IPS-18a (cell line): ENCODE measurements around the gene SRGN.

Source experiments
- H3K27ac ChIP-seq: one replicate; pipeline ENCODE4 v1.5.1; 2013; ENCODE audit warnings: low read length
- H3K27me3 ChIP-seq: one replicate; pipeline ENCODE4 v1.6.1; 2013; ENCODE audit warnings: mild to moderate bottlenecking, low read length; ENCODE audit not compliant: control insufficient read depth, insufficient read depth
- H3K36me3 ChIP-seq: one replicate; pipeline ENCODE4 v1.6.1; 2013; ENCODE audit warnings: low read depth, low read length; ENCODE audit not compliant: control insufficient read depth
- H3K4me1 ChIP-seq: one replicate; pipeline ENCODE4 v1.6.1; 2013; ENCODE audit warnings: low read depth, low read length; ENCODE audit not compliant: control insufficient read depth
- H3K4me3 ChIP-seq: one replicate; pipeline ENCODE4 v1.5.1; 2013; ENCODE audit warnings: low read length
- H3K9ac ChIP-seq: one replicate; pipeline ENCODE4 v1.6.1; 2013; ENCODE audit warnings: mild to moderate bottlenecking, low read length, moderate library complexity
- H3K9me3 ChIP-seq: one replicate; pipeline ENCODE4 v1.6.1; 2013; ENCODE audit warnings: low read depth, low read length; ENCODE audit not compliant: control insufficient read depth

Gene SRGN

DNA sequence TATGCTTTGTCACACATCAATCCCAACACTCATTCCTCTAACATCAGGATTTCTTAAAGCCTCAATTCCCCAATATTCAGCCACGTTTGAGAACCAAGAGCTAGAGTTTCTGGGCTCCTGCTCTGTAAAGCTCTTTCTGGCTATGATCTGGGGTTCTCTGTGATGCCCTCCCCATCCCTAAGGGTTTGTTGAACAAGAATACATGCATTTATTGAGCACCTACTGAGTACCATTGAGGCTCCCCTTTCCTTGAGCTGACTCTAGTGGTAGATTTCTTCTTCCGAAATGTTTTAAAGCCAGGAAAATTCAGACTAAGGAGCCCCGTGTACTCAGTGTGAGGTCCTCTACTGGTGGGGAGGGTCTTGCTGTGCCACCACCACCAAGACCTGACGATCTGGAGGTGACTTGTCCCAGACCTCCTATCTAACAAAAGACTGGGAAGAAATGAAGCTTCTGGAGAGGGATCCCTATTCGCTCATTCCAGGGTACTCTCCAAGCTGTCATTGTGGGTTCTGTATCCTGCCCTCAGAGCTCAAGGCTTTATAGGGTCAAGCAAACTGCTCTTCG is 23.1 kb upstream of the SRGN start:
- Histone ChIP-seq H3K4me1 (peaks cover 3% of the 10 kb centered on the region), H3K27me3 (no peaks in the 10 kb centered on the region), H3K36me3 (no peaks in the 10 kb centered on the region), H3K9ac (no peak overlapping the region), H3K4me3 (no peak overlapping the region), H3K27ac (no peak overlapping the region), H3K9me3 (no peaks in the 10 kb centered on the region)

- Histone ChIP-seq H3K36me3 (no peaks in the 10 kb centered on the region), H3K9ac (no peak overlapping the region), H3K9me3 (no peaks in the 10 kb centered on the region), H3K4me3 (no peak overlapping the region), H3K27ac (no peak overlapping the region), H3K27me3 (no peaks in the 10 kb centered on the region), H3K4me1 (peaks cover 3% of the 10 kb centered on the region)
Measured at GRCh38 chr10:69065406-69066361, 22.2 kb upstream of the SRGN start.

DNA sequence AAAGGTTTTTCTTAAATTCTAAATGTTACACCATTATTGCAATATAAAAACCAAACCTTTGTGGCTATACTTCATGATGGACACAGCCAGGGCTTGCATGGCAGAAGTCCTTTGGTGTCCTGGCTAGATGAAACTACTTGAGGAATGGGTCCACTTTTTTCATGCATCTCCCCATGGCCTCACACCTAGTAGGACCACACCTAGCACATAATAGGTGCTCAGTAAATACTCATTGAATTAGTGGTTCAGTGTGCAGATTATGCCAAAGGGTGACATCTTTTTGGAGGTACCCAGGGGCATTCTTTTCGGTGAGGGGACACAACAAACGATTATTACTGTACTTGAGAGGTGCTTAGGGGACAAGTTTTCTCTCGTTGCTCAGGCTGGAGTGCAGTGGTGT is 20.7 kb upstream of the SRGN start:
- Histone ChIP-seq H3K27me3 (no peaks in the 10 kb centered on the region), H3K27ac (no peak overlapping the region), H3K4me3 (no peak overlapping the region), H3K9ac (no peak overlapping the region), H3K36me3 (no peaks in the 10 kb centered on the region), H3K4me1 (peaks cover 3% of the 10 kb centered on the region), H3K9me3 (no peaks in the 10 kb centered on the region)

DNA sequence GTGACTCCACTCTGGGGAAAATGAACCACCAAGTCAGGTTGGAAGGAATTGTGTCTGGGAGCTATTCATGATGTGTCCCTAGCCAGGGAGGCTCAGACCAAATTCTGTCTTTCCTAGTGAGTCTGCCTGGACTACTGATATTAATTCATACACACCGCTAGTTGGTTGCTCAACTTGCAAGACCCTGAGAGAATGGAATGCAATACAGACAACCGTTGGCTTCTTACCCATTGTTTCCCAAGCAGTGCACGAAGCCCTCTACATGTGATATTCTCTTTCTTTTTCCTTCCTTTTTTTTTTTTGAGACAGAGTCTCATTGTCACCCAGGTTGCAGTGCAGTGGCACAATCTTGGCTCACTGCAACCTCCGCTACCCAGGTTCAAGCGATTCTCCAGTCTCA is 19.4 kb upstream of the SRGN start:
- H3K27me3 ChIP-seq, result no peaks in the 10 kb centered on the region
- H3K9me3 ChIP-seq, result no peaks in the 10 kb centered on the region
- no peak overlapping the region for H3K27ac ChIP-seq
- no peak overlapping the region for H3K9ac ChIP-seq
- peaks cover 3% of the 10 kb centered on the region for H3K4me1 ChIP-seq
- H3K4me3 ChIP-seq, result no peak overlapping the region
- H3K36me3 ChIP-seq, result no peaks in the 10 kb centered on the region

- H3K9ac ChIP-seq, result no peak overlapping the region
- no peaks in the 10 kb centered on the region for H3K9me3 ChIP-seq
- no peaks in the 10 kb centered on the region for H3K27me3 ChIP-seq
- peaks cover 3% of the 10 kb centered on the region for H3K4me1 ChIP-seq
- H3K36me3 ChIP-seq, result no peaks in the 10 kb centered on the region
- no peak overlapping the region for H3K4me3 ChIP-seq
- no peak overlapping the region for H3K27ac ChIP-seq
Measured at GRCh38 chr10:69069090-69070042, 18.5 kb upstream of the SRGN start.

DNA sequence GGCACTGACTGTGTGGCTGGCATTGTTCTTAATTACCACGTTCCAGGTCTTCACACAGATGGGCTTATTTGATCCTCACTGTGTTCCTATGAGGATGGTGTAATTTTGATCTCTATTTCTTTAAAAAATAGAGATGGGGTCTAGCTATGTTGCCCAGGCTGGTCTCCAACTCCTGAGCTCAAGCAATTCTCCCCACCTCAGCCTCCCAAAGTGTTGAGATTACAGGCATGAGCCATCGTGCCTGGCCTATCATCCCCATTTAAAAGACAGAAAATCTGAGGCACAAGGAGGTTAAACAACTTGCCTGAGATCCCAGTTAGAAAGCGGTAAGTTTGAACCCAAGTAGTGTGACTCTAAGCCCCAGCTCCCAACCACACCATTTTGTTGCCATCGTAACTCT is 17.0 kb upstream of the SRGN start:
- no peak overlapping the region for H3K27ac ChIP-seq
- no peaks in the 10 kb centered on the region for H3K27me3 ChIP-seq
- peaks cover 3% of the 10 kb centered on the region for H3K4me1 ChIP-seq
- H3K9ac ChIP-seq, result no peak overlapping the region
- no peaks in the 10 kb centered on the region for H3K36me3 ChIP-seq
- no peak overlapping the region for H3K4me3 ChIP-seq
- H3K9me3 ChIP-seq, result no peaks in the 10 kb centered on the region

GRCh38 chr10:69071610-69072009 is 16.3 kb upstream of the SRGN start:
- no peak overlapping the region for H3K4me3 ChIP-seq
- H3K27ac ChIP-seq, result no peak overlapping the region
- peaks cover 3% of the 10 kb centered on the region for H3K4me1 ChIP-seq
- no peak overlapping the region for H3K9ac ChIP-seq
- no peaks in the 10 kb centered on the region for H3K27me3 ChIP-seq
- H3K9me3 ChIP-seq, result no peaks in the 10 kb centered on the region
- H3K36me3 ChIP-seq, result no peaks in the 10 kb centered on the region

DNA sequence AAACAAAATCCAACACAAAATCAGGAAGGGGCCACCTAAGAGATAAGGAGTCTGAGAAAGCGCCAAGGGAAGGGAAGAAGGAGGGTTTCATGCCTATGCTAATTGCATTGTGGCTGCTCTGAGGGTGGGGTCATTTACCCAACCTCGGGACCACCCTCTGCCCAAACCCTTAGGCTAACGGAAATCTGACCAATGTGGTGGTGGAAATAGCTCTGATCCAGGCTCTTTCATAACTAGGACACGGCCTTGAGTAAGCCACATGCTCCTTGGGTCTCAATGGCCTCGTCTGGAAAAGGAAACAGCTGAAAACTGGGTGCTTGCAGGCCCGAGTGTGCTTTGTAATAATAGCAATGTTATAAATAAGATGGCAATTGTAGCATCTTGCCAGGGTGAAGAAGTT is 14.9 kb upstream of the SRGN start:
- H3K9me3 ChIP-seq, result no peaks in the 10 kb centered on the region
- peaks cover 3% of the 10 kb centered on the region for H3K4me1 ChIP-seq
- no peak overlapping the region for H3K9ac ChIP-seq
- no peaks in the 10 kb centered on the region for H3K36me3 ChIP-seq
- no peak overlapping the region for H3K27ac ChIP-seq
- H3K27me3 ChIP-seq, result no peaks in the 10 kb centered on the region
- no peak overlapping the region for H3K4me3 ChIP-seq

DNA sequence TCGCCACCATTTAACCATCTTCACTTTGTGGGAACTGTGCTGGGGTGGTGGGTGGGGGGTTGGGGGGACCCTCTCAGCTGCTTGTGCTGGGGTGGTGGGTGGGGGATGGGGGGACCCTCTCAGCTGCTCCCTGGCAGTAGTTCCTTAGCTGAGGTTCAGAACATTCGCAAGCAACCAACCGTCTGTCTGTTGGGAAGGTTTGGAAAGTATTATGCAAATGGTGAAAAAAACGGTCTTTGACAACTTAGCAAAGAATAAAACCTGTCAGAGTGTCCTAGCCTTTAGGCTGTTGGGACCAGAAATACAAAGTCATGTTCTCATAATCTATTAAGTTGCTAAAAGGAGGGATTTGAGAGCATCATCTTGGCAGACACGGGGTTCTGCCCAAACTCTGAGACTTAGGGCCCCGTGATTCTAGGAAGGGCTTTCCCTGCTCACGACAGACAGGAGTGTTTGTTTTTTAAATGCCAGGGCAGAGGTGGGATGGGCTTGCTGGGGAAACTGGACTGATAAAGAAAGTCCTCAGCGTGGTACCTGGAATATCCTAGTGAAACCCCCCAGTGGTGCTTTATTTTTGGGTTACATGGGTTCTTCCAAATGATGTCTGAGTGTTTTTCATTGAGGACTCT is 14.1 kb upstream of the SRGN start:
- Histone ChIP-seq H3K9ac (no peak overlapping the region), H3K9me3 (no peaks in the 10 kb centered on the region), H3K4me3 (no peak overlapping the region), H3K27me3 (no peaks in the 10 kb centered on the region), H3K4me1 (peaks cover 3% of the 10 kb centered on the region), H3K36me3 (no peaks in the 10 kb centered on the region), H3K27ac (no peak overlapping the region)

DNA sequence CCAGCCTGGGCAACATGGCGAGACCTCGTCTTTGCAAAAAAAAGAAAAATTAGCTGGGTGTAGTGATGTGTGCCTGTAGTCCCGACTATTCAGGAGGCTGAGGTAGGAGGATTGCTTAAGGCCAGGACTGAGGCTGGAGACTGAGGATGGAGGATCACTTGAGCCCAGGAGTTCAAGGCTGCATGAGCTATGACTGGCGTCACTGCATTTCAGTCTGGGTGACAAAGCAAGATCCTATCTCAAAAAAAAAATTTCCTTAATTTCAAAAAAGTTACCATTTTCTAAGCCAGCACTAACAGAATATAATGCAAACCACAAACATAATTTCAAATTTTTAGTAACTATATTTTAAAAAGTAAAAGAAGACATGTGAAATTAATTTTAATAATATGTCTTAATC is 13.4 kb upstream of the SRGN start:
- Histone ChIP-seq H3K4me1 (no peaks in the 10 kb centered on the region), H3K4me3 (no peak overlapping the region), H3K27ac (no peak overlapping the region), H3K27me3 (no peaks in the 10 kb centered on the region), H3K36me3 (no peaks in the 10 kb centered on the region), H3K9ac (no peak overlapping the region), H3K9me3 (no peaks in the 10 kb centered on the region)

DNA sequence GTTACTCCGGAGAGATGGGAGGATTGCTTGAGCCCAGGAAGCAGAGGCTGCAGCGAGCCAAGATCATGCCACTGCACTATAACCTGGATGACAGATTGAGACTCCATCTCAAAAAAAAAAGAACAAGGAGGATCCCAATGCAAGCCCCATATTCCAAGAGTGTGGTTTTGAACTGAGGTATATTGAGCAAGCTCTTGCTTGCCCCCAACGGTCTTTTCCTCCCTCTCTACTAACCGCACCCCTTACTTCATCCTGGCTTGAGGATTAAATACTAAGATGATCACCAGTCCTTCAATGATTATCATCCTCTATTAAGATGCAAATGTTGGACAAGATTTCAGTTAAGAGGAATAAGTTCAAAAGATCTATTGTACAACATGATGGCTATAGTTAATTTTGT is 12.5 kb upstream of the SRGN start:
- Histone ChIP-seq H3K9ac (no peak overlapping the region), H3K4me1 (no peaks in the 10 kb centered on the region), H3K36me3 (no peaks in the 10 kb centered on the region), H3K9me3 (no peaks in the 10 kb centered on the region), H3K4me3 (no peak overlapping the region), H3K27me3 (no peaks in the 10 kb centered on the region), H3K27ac (no peak overlapping the region)
